HG02588 (cell line): ENCODE results near the gene CACNA1A.

ENCODE experiments used
- ATAC-seq: cut with Tn5 transposase; IDR thresholded peaks from one replicate; pipeline ENCODE4 v1.9.1; 2021; ENCODE audit warnings: mild to moderate bottlenecking, moderate library complexity; ENCODE audit not compliant: unreplicated experiment

The CACNA1A gene

DNA sequence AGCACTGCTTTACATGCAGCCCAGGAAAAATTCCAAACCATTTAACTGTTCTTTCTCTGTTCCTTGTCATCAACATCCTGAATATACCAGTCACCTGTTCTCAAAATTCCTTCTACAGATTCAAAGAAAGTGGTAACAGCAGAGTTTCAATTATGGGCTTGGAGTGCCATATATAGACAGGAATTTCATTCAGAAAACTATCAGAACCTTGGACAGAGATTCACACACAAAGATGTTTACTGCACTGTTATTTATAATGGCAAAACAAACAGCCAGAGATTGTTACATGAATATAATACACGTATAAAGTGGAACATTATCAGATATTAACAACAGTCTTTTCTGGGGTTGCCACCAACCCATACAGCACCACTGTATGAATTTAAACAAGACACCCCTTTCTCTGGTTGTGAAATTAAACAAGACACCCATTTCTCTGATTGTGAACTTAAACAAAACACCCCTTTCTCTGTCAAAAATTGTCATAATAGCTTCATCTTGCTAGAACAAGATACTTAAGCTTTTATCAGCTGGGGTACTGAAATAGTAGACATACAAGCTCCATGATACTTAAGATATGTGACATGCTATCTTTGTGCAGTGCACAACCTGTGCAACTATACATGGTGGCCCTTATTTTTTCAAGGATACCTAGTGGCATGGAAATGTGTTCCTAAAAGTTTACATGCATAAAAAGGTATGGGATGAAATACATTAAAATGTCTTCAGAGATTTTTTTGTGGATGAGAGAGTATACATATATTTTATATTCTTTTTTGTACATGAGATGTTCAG is 12.6 kb downstream of the CACNA1A start:
- no peak for ATAC-seq

DNA sequence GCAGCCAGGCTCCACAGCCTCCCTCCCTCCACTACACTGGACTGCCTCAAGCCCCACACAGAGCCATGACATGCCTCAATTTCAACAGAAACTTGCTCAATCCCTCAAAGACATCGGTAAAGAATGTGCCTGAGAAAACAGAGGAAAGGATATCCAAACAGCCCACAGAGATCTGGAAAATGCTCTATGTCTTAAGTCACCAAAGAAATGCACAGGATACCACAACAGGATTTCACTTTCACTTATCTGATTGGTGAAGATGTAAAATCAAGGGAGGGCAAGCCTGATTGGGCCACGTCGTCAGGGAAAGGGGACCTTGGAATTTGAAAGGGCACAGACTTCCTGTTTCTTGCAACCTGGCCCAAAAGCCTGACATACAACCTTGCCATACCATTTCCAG is 14.2 kb downstream of the CACNA1A start:
- ATAC-seq: no peak

DNA sequence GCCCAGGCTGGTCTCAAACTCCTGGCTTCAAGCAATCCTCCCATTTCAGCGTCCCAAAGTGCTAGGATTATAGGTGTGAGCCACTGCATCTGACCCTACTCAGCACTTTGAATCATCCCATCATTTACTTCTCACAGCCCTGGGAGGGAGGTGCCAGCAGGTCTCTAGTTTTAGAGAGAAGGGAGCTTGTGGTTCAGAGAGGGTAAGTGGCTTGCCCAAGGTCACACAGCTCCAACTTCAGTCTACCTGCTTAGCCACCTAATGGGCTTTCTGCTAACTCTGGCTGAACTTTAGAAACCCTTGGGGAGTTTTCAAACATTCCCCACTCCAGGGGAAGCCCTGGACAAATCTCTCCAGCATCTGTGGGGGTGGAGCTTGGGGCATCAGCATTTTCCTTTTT is 18.3 kb downstream of the CACNA1A start:
- ATAC-seq: no peak

DNA sequence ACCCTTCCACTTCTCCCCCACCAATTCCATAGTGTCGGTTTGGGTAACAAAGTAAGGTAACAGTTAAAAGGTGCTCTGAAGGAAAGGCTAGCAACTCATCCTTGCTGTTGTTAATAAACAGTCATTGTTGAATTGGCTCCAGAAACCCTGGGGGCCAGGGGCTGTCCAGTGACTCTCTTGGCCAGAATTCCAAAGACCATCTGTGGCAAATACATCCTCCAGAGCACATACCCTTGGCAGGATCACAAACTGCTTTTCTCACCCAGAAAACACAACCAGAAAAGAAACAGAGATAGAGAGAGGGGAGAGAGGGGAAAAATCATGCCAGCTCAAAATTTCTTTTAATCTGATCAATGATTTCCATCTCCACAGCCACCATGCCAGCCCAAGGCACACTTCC is 22.1 kb downstream of the CACNA1A start:
- ATAC-seq: no peak

DNA sequence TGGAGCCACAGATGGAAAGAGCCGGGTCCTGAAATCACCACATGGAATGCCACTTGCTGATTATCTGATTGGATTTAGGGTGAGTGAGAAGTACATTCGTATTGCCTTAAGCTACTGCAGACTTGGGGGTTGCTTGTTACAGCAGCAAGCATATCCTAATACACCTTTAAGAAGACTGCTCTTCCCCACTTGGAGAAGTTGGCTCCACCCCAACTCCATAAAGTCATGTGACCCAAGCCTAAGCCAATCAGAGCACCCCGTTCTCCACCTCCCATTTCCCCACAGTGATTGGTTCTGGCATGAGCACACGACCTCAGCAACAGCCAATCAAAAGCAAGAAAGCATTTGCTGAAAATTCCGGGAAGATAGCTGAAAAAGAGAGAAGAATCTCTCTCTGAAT is 23.1 kb downstream of the CACNA1A start:
- ATAC-seq: no peak

DNA sequence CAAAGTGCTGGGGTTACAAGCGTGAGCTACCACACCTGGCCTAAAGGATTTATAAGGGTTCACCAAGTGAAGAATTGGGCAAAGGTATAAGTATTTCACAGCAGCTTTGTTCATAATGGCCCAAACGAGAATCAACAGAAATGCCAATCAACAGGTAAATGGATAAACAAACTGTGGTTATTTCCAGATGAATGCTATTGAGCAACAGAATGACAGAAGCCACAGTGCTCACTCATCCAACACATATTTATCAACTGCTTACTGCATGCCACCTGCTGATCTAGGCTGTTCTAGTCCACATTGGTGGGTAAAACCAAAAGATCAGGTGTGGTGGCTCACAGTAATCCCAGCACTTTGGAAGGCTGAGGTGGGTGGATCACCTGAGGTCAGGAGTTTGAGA is 27.7 kb downstream of the CACNA1A start:
- no peak for ATAC-seq

DNA sequence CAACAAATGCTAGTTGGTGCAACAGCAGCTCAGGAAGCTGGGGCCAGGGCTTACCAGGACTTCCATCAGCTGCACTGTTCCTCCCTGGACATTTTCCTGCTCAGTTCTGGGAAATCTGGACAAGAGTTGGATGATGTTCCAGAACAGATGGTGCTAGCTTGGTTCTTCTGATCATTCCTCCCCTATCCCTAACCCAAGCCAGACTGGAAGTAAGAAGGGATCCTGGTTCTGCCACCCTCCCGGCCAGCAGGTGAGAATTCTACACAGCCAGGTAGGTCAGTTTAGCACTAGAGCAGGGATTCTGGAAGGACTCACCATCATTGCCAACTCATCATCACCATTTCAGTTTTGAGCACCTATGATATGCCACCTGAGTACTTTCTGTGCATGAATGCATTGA is 30.2 kb downstream of the CACNA1A start:
- no peak for ATAC-seq

DNA sequence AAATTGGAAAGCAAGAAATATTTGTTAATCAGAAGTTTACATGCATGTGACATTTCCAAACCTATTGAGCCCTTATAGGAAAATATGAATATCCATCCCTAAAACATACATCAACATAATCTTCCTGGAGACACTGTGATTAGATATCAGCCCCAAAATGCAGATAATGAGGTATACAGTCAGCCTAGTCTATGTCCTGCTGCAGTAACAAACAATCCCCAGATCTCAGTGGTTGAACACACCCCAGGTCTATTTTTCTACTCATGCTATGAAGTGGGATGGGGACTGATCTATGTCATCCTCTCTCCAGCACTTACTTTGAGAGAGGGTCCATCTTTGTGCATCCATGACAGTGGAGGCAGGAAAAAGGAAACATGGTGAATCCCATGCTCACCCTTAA is 31.2 kb downstream of the CACNA1A start:
- no peak for ATAC-seq

DNA sequence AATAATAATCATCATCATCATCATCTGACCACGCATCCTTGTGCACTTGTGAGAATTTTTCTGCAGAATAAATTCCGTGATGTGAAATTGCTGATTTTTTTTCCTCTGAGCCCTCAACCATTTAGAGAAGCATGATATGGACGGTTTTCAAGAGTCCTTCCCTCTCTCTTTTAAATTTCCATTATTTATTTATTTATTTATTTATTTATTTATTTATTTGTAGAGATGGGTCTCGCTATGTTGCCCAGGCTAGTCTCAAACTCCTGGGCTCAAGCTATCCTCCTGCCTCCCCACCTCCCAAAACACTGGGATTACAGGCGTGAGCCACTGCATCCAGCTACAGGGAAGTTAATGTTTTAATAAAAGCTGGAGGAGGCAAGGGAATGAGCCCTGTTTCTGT is 39.6 kb downstream of the CACNA1A start:
- no peak for ATAC-seq

DNA sequence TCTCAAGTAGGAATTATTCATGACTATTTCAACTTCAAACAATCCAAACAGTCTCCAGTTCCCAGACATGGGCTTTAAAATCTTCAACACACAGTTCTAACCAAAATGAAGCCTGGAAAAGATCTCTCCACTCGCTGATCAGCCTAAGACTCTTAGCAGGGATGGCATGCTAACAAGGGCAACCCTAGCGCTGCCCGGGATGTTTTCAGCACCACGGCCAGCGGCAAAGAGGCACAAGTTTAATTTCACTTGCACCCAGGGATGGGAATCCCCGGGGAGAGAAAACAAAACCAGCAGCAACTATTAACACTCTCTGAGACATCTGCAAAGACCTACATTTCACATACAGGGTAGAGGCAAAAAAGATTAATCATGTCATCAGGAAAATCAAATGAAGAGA is 43.0 kb downstream of the CACNA1A start:
- no peak for ATAC-seq

DNA sequence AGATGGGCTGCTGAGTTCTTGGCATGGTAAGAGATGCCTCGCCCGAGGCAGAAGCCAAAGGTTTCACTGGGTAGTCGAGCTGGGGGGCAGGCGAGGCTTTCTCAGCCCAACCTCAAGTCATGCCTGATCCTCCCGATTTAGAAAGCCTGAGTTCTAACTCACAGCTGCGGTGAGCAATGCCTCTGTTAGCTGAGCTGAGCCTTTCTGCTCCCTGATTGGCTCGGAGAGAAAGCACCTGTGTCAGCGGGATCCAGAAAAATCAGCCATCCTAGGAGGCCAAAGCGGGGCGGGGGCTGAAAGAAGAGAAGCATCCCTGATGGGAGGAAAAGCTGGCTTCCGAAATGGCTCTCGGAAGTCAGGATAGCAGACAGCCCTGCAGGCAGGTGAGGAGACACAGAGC is 44.7 kb downstream of the CACNA1A start:
- no peak for ATAC-seq

DNA sequence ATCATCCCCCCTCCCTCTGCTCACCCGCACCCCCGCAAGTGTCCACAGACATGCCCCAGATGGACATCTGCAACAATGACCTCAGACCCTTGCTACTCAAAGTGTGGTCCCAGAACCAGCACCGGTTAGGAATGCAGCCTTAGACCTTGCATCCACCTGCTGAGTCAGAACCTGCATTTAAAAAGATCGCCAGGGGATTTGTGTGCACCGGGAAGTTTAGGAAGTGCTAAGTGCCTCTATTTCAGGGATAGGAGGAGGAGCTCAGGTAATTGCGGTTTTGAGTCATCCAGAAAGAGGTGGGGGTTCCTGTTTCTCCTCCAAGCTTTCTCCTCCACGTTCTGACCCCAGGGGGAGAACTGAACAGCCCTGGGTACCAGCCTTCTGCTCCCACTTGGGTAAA is 46.2 kb downstream of the CACNA1A start:
- no peak for ATAC-seq

DNA sequence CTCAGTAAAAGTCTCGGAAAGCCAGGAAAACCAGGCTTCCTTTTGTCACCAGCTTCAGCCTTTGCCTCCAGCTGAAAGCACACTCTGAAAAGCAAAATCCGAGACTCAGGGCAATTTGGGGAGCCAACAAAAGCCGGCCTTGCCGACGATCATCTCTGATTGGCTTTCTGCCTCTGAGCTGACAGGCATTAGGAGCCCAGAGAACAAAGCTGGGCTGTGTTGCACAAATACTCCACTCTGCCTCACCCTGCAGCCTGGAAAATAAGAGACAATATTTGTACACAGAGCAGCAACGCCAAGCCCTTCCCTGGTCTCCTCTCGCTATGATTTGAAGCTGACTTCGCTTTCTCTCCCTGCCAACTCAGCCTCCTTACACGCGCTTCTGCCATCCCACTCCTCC is 46.9 kb downstream of the CACNA1A start:
- no peak for ATAC-seq

DNA sequence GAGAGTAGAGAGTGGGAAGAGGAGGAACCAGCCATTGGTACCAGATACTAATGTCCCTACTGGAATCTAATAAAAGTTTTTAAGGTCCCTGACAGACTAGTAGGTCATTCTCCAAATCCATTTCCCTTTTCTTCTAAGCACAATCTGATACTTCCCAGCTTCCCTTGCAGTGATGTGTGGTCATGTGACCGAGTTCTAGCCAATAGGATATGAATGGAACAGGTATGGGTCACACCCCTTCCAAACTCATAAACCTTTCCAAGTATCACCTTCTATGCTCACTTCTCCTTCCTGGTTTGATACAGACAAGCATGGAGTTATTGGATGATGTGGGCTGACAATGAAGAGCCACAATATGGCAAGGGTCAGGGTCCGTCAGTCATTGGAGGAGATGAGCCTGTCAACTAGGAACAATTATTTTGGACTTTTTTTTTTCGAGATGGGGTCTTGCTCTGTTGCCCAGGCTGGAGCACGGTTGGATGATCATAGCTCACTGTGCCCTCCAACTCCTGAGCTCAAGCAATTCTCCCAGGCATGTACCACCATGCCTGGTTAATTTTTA is 54.8 kb downstream of the CACNA1A start:
- ATAC-seq: no peak

DNA sequence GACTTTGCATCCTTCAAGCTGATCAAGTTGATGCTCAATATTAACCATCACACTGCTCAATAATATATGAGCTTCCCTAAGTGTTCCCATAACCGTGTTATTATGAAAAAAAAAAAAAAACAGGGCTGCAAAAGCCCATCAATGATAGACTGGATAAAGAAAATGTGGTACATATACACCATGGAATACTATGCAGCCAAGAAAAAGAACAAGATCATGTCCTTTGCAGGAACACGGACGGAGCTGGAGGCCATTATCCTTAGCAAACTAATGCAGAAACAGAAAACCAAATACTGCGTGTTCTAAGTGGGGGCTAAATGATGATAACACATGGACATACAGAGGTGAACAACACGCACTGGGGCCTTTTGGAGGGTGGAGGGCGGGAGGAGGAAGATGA is 58.3 kb downstream of the CACNA1A start:
- no peak for ATAC-seq

DNA sequence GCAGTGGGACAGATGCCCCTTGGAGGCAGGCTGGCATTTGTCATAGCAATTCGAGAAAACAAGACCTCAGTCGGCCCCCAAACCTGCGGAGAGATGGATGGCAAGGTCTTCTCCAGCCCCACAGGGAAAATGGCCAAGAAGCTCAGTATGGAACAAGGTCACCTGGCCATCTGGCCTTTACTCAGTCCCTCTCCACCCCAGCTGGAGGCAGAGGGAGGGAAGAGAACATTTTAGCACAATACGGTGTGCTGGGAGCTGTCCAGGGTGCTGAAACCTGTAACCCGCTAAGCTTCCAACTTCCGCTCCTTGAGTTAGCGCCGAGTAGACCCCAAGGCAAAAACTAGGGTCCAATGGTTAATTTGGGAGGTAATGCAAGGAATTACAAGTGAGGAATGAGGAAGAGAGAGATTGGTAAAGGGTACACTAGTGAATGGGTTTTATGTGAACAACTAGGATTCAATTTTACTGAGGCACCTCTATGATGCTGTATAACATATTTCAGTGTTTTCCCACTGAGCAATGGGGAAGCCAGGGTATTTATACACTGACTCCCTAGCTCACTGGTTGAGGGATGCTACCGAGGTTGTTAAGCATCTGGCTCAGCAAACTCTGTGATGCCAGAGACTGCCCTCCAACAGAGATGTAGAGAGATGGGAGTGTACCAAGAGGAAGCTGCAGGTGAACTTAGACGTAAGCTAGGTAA is 64.3 kb downstream of the CACNA1A start:
- ATAC-seq: no peak

DNA sequence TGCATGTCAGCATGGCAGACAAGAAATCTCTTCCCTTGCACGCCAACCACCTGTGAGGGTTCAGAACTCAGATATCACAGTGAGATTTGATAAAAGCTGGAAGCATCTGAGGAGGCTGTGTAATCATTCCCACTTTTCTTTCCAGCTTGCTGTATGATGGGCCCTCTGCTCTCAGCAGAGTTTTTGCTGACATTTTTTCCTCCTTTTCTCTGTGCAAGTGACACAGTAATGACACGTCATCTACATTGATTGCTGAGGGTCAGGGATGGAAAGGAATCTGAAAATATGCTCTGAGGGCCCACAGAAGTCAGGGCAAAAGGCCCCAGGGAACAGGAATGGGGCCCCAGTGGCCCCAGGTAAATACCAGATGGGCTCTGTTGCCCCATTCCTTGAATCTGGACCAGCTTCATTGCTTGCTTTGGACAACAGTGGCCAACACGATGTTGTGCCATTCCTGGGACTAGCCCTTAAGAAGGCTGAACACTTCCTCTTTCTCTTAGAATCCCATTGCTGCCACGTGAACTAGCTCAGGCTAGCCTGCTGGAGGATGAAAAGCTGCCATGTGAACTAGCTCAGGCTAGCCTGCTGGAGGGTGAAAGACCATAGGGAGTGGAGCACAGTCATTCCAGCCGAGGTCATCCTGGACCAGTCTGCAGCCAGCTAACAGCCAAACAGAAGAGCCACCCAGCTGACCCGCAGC is 68.2 kb downstream of the CACNA1A start:
- no peak for ATAC-seq

DNA sequence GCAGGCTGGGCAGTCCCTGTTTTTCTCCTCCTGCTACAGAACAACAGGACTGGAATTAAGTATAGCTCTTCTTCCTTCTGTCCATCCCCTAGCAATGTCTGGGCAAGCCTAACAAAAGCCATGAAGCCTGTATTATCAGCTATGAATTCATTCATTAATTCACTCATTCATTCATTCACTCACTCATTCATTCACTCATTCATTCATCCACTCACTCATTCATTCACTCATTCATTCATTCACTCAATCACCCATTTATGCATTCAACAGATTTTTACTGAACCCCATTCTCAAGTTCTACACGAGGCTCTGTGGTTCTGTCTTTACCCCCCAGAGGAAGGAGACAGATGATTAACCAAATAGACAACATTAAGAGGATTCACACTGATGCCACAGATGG is 69.9 kb downstream of the CACNA1A start:
- ATAC-seq: no peak

DNA sequence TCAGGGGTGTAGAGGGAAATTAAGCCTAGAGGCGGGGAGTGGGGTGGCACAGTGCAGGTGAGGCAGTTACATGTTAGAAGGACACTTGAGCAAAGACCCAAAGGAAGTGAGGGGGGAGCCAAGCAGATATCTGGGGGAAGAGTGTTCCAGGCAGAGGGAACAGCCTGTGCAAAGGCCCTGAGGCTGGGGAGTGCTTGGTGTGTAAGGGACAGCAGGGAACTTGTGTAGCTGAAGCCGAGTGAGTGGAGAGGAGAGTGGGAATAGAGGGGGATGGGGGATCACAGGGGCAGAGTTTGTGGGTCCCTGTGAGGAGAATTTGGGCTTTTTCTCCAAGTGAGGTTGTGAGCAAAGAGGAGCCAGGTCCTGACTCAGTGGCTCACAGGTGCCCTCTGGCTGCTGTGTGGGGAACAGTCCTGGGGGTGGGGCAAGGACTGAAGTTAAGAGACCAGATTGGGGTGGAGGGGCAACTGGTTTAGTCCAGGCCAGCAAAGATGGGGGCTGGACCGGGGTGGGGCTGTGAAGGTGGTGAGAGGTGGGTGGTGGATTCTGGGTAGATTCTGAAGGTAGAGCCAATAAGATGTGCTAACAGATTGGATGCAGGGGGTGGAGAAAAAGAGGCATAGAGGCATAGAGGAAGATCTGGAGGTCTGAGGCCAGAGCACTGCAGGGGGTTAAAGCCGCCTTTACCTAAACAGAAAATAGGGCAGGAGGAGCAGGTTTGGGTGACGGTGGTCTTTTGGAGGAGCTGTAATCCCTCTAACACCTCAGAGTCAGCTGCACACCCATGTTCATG is 75.3 kb downstream of the CACNA1A start:
- no peak for ATAC-seq

DNA sequence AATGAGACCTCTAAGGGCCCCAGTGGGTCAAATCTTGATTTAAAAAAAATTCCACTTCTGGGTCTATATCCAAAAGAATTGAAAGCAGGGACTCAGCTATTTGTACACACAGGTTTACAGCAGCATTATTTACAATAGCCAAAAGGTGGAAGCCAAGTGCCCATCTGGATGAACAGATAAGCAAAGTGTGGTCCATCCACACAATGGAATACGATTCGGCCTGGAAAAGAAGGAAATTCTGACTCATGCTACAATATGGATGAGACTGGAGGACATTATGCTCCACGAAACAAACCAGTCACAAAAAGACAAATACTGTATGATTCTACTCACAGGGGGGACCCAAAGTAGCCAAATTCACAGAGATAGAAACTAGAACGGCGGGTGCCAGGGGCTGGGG is 76.7 kb downstream of the CACNA1A start:
- no peak for ATAC-seq

DNA sequence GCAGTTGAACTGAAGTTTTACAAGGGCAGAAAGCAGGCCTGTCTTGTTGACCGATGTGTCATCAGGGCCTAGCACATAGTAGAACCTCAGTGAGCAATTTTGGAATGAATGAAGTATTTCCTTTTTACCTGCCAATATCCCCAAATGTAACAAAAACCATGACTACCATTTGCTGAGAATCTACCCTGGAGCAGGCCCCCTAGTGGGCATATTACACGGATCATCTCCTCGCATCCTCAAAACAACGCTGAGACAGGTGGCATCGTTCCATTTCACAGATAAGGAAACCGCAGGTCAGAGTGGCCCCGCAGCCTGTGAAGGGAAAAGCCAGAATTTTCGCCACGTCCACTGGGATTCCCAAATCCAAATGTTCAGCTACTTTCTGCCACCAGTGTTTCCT is 77.9 kb downstream of the CACNA1A start:
- no peak for ATAC-seq
